ENCODE measurements around the gene ARID1B. TPM values are rescaled to one million over a fixed set of nuclear protein-coding genes. Genes with fewer than 3 reads are reported as not detected.

ARID1B gene
- total and polyA plus RNA-seq, 10 donors, result 17.7 to 223 (median 141) TPM

GRCh38 chr6:157019115-157019641, 242.0 kb downstream of the ARID1B start:
- Histone ChIP-seq H3K27ac (peak overlapping the region in 7 of 8 donors; percentile 98 to 100 (median 100)), H3K9me3 (no peaks in the 10 kb centered on the region), H3K4me3 (peak overlapping the region in 1 of 8 donors; percentile 87), H3K36me3 (no peaks in the 10 kb centered on the region), H3K4me1 (peaks cover 34 to 85% (median 53%) of the 10 kb centered on the region in 6 donors), H3K27me3 (replicated peaks in 1 of 7) (no peaks in the 10 kb centered on the region)
- no peak for DNase-seq
- intact Hi-C loops (cut with DNase I; ENCODE audit: low total_unique reads), result loop anchor here (5.0 kb wide), 1 partner anchor 237 kb away; no protein-coding TSS in a partner anchor
- TF ChIP-seq POLR2AphosphoS5 (IDR thresholded peaks at IDR 0.05) (no peak), CTCF (IDR thresholded peaks at IDR 0.05 in 8 of 11, conservative IDR thresholded peaks at IDR 0.05 in 3 of 11) (no peak)
- 66 to 81% (median 74%) methylated on average over 2 of the region's 2 CpGs for WGBS, 5 donors

GRCh38 chr6:157019733-157020132, 242.6 kb downstream of the ARID1B start:
- Histone ChIP-seq H3K9me3 (no peaks in the 10 kb centered on the region), H3K27ac (peak overlapping the region in 7 of 8 donors; percentile 98 to 100 (median 100)), H3K27me3 (replicated peaks in 1 of 7) (no peaks in the 10 kb centered on the region), H3K4me1 (peaks cover 35 to 89% (median 54%) of the 10 kb centered on the region in 6 donors), H3K4me3 (peak overlapping the region in 1 of 8 donors; percentile 87), H3K36me3 (no peaks in the 10 kb centered on the region)
- intact Hi-C loops (cut with DNase I; ENCODE audit: low total_unique reads), result loop anchor here (5.0 kb wide), 1 partner anchor 237 kb away; no protein-coding TSS in a partner anchor
- WGBS, 5 donors, result 37 to 57% (median 45%) methylated on average over 7 of the region's 7 CpGs
- no peak for DNase-seq
- TF ChIP-seq POLR2AphosphoS5 (IDR thresholded peaks at IDR 0.05), result no peak
- peak in 4 of 11 experiments; percentile 7 to 21 (median 16) for TF ChIP-seq CTCF (IDR thresholded peaks at IDR 0.05 in 8 of 11, conservative IDR thresholded peaks at IDR 0.05 in 3 of 11)

DNA sequence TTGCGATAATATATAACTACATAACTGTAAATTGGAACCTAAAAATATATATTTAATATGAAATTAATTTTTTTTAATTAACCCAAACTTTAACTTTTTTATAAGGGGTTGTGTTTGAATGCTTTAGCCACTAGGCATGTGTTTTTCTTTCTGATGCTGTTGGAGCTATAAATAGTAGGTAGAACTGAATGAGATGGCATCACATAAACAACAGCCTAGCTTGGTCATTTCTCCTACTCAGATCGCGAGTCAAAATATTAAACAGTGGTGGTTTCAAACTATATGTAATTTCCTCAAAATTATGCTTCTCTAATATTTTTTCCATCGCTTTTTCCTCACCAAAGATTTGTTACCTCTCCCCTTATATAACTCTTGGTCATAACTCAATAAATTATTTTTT, 243.2 kb downstream of the ARID1B start:
- Histone ChIP-seq H3K36me3 (no peaks in the 10 kb centered on the region), H3K4me3 (peak overlapping the region; percentile 64 to 87 (median 70)), H3K9me3 (no peaks in the 10 kb centered on the region), H3K27ac (peak overlapping the region; percentile 98 to 100 (median 100)), H3K4me1 (peaks cover 35 to 84% (median 54%) of the 10 kb centered on the region in 6 donors), H3K27me3 (replicated peaks in 1 of 7) (no peaks in the 10 kb centered on the region)
- no peak for TF ChIP-seq POLR2AphosphoS5 (IDR thresholded peaks at IDR 0.05)
- no peak for TF ChIP-seq POLR2A (IDR thresholded peaks at IDR 0.05)
- no peak for TF ChIP-seq CTCF (IDR thresholded peaks at IDR 0.05 in 8 of 11, conservative IDR thresholded peaks at IDR 0.05 in 3 of 11)
- DNase-seq, result no peak
- intact Hi-C loops (cut with DNase I; ENCODE audit: low total_unique reads), result no loop called here
- WGBS, 5 donors, result 22 to 26% (median 25%) methylated on average over 4 of the region's 4 CpGs

DNA sequence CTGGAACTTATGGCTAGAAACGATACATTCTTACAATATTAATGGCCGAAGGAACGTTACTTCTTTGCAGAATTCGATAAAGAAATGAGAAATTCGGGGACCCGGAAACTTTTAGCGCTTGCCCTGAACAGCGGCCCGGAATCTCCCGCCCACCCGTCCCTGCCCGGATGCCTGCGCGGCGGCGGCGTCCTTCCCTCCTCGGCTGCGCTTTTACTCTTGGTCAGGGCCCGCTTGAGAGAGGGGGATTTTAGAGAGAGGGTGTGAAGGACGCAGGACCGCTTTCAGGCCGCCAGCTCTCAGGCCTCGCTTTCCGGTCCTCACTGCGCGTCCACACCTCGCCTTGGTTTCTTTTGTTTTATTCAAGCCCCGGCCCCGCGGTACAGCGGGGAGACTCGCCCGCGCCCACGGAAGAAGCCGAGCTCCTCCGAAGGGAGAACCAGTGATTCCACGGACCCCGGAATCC, 243.7 kb downstream of the ARID1B start:
- TF ChIP-seq POLR2A (IDR thresholded peaks at IDR 0.05), result no peak
- no peak for TF ChIP-seq POLR2AphosphoS5 (IDR thresholded peaks at IDR 0.05)
- no peak for TF ChIP-seq CTCF (IDR thresholded peaks at IDR 0.05 in 8 of 11, conservative IDR thresholded peaks at IDR 0.05 in 3 of 11)
- WGBS, 5 donors, result 0 to 2% (median 0%) methylated on average over 38 to 40 of the region's 40 CpGs
- intact Hi-C loops (cut with DNase I; ENCODE audit: low total_unique reads), result no loop called here
- peaks cover 35 to 79% (median 54%) of the 10 kb centered on the region in 6 donors for H3K4me1 ChIP-seq
- H3K36me3 ChIP-seq, result no peaks in the 10 kb centered on the region
- H3K4me3 ChIP-seq, result peak overlapping the region; percentile 64 to 87 (median 70)
- H3K27me3 ChIP-seq (replicated peaks in 1 of 7), result no peaks in the 10 kb centered on the region
- peak overlapping the region; percentile 98 to 100 (median 100) for H3K27ac ChIP-seq
- H3K9me3 ChIP-seq, result no peaks in the 10 kb centered on the region
- DNase-seq, result no peak
